Spinal cord (tissue), 10 donors: Measurements from ENCODE around the gene GPR39. TPM values are rescaled to one million over a fixed set of nuclear protein-coding genes. Genes with fewer than 3 reads are reported as not detected.

ENCODE experiments used
- DNase-seq, 6 donors: peaks; one replicate each; pipeline versions ENCODE4 v3.0.0 to v3.0.0-alpha.2; 2013 to 2015; ENCODE audit warnings: low spot score in 6 of 6, low read depth in 4 of 6
- H3K27ac ChIP-seq: one replicate; pipeline ENCODE4 v1.5.1; 2013; ENCODE audit warnings: low read depth, low read length, control low read depth
- H3K27me3 ChIP-seq: one replicate; pipeline ENCODE4 v1.6.1; 2013; ENCODE audit warnings: low read length; ENCODE audit not compliant: control insufficient read depth, insufficient read depth
- H3K36me3 ChIP-seq: one replicate; pipeline ENCODE4 v1.6.1; 2013; ENCODE audit warnings: low read length; ENCODE audit not compliant: control insufficient read depth, insufficient read depth
- H3K4me1 ChIP-seq: one replicate; pipeline ENCODE4 v1.6.1; 2013; ENCODE audit warnings: low read length; ENCODE audit not compliant: control insufficient read depth, insufficient read depth
- H3K4me3 ChIP-seq: one replicate; pipeline ENCODE4 v1.5.1; 2013; ENCODE audit warnings: low read depth, low read length, control low read depth
- H3K9me3 ChIP-seq: one replicate; pipeline ENCODE4 v1.6.1; 2013; ENCODE audit warnings: low read length; ENCODE audit not compliant: control insufficient read depth, insufficient read depth
- WGBS: methylation state at CpG from one replicate; pipeline ENCODE4 v1.1.5; 2013; ENCODE audit warnings: missing lambda C conversion rate; ENCODE audit not compliant: insufficient coverage; 5-methylcytosine and 5-hydroxymethylcytosine counted together
- polyA plus RNA-seq, 2 donors: library from polyadenylated mRNA; unstranded; fragments of 120-200 nt; gene quantifications; one replicate each; pipeline ENCODE4 v1.2.1, GENCODE V29; 2013; ENCODE audit not compliant: insufficient read length in 2 of 2
- total RNA-seq, 2 donors: library from RNA; depleted of rRNA in 1 of 2; stranded (reverse); fragments of 120-200 nt in 1 of 2; fragments of >200 nt in 1 of 2; gene quantifications; one replicate each; pipeline versions ENCODE4 v1.2.3 to v1.2.4, GENCODE V29; 2013 to 2014
- donor health status: healthy.

GPR39 gene
- total and polyA plus RNA-seq, 4 donors = 0.72 to 1.4 (median 1.1) TPM

DNA sequence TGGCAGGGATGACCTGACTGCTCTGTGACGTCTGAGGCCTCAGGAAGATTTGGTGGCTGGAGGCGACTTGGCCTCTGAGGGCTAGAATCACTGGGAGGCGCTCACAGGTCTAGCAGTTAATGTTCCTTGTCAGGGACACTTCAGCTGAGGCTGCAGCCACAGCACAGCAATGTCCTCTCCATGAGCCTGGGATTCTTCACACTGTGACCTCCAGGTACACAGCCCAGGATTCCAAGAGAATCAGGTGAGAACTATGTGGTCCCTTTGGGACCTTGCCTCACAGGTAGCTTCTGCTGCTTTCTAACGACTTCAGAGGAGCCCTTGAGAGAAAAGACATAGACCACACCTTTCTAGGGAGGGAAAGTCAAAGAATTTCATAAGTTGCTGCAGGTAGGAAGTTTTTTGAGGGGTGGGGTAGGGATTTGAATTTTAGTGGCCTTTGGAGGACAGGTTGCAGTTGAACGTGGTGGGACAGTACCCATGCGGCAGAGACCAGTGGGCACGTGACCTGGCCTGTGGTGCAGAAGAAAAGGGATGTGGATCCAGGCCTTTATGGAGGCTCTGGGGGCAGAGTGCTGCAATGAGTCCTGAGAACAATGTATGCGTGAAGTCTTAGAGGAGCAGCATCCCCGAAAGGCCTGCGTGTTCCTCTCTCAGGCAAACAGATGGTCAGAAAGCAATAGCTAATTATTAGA lies 167.2 kb downstream of the GPR39 start:
- no peak for DNase-seq
- 82% methylated on average over 7 of the region's 10 CpGs for WGBS
- Histone ChIP-seq H3K27me3 (no peaks in the 10 kb centered on the region), H3K9me3 (no peaks in the 10 kb centered on the region), H3K36me3 (no peaks in the 10 kb centered on the region), H3K27ac (no peak overlapping the region), H3K4me1 (peaks cover 34% of the 10 kb centered on the region), H3K4me3 (no peak overlapping the region)

GRCh38 chr2:132584976-132585817 lies 168.6 kb downstream of the GPR39 start:
- Histone ChIP-seq H3K4me3 (no peak overlapping the region), H3K27ac (no peak overlapping the region), H3K9me3 (no peaks in the 10 kb centered on the region), H3K27me3 (no peaks in the 10 kb centered on the region), H3K36me3 (no peaks in the 10 kb centered on the region), H3K4me1 (peaks cover 42% of the 10 kb centered on the region)
- 93% methylated on average over 31 of the region's 36 CpGs for WGBS
- no peak for DNase-seq

DNA sequence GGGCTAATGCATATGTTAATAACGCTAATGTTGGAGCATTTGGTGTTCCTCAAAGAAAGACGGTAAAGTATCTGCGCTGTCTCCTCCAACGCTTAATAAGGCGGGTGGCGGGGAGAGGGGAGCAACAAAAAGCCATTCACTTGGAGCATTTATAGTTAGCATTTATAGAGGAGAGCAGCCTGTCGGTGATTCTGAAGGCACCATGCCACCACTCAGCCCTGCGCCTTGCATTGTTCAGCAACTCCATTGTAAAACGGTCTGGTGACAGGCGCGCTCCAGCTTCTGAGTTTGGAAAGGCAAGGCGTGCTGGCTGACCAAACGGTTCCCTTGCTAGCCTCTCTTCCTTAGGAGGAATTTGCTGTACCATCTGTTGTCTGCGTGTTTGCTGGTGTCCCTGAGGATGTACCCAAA lies 169.5 kb downstream of the GPR39 start:
- WGBS = 21% methylated on average over 11 of the region's 14 CpGs
- no peaks in the 10 kb centered on the region for H3K27me3 ChIP-seq
- H3K9me3 ChIP-seq = no peaks in the 10 kb centered on the region
- no peak overlapping the region for H3K4me3 ChIP-seq
- H3K36me3 ChIP-seq = no peaks in the 10 kb centered on the region
- peaks cover 44% of the 10 kb centered on the region for H3K4me1 ChIP-seq
- peak in 2 of 6 donors; percentile 68 to 83 for DNase-seq
- no peak overlapping the region for H3K27ac ChIP-seq

GRCh38 chr2:132586835-132587234 lies 170.2 kb downstream of the GPR39 start:
- H3K4me3 ChIP-seq = no peak overlapping the region
- peaks cover 42% of the 10 kb centered on the region for H3K4me1 ChIP-seq
- DNase-seq = no peak
- no peaks in the 10 kb centered on the region for H3K27me3 ChIP-seq
- H3K9me3 ChIP-seq = no peaks in the 10 kb centered on the region
- no peak overlapping the region for H3K27ac ChIP-seq
- 100% methylated on average over 1 of the region's 3 CpGs for WGBS
- no peaks in the 10 kb centered on the region for H3K36me3 ChIP-seq

DNA sequence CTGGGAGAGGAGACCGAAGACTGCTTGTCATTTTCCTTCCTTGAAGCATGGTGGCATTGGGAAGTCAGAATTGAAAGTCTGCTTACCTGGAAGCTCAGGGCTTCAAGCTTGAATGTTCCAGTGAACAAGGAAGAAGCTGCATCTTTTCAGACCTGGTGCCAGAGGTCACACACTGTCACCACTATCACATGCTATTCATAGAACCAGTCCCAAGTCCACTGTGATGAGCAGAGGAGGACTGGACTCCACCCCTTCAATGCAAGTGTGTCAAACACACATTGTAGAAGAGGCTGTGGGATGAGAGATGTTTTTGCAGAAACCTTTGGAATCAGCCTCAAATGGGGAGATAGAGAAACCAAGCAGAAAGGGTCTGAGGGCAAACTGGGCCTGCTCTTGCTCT lies 172.0 kb downstream of the GPR39 start:
- DNase-seq = no peak
- Histone ChIP-seq H3K36me3 (no peaks in the 10 kb centered on the region), H3K4me1 (peaks cover 33% of the 10 kb centered on the region), H3K27me3 (no peaks in the 10 kb centered on the region), H3K27ac (no peak overlapping the region), H3K9me3 (no peaks in the 10 kb centered on the region), H3K4me3 (no peak overlapping the region)
- WGBS = 100% methylated on average over 1 of the region's 1 CpG

DNA sequence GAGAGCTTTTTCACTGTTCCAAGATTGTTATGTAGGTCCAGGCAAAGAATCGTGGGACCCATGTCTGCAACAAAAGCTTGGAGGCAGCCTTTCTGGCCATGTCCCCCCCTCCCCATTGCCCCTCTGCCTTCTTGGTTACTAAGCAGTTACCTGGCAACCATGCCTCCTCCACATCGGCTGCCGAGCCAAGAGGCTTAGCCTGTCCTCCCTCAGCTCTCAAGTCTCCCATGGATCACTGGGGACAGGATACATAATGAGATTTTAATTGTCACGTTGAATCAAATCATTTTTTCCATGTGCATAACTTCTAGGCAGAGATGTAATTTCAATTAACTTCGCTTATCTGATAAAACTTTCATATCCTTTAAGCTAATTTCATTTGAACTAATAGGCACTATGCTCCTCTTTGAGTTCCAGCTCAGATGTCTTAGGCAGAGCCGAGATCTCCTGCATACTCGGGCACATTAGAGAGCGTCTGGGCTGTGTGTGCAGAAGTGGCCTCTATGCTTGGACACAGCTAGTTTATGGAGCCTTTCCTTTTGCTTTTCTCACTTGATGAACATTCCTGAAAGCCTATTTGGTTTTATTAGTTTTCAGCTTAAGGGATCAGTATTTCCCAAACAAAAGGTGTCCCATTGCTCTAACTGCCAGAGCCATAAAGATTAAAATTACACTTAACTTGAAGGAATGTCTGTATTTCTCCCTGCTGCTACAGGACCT lies 172.7 kb downstream of the GPR39 start:
- Histone ChIP-seq H3K9me3 (no peaks in the 10 kb centered on the region), H3K4me1 (peaks cover 33% of the 10 kb centered on the region), H3K4me3 (no peak overlapping the region), H3K27me3 (no peaks in the 10 kb centered on the region), H3K27ac (peak overlapping the region; percentile 49), H3K36me3 (no peaks in the 10 kb centered on the region)
- WGBS = 9% methylated on average over 5 of the region's 8 CpGs
- peak in 4 of 6 donors; percentile 61 to 91 (median 78) for DNase-seq

DNA sequence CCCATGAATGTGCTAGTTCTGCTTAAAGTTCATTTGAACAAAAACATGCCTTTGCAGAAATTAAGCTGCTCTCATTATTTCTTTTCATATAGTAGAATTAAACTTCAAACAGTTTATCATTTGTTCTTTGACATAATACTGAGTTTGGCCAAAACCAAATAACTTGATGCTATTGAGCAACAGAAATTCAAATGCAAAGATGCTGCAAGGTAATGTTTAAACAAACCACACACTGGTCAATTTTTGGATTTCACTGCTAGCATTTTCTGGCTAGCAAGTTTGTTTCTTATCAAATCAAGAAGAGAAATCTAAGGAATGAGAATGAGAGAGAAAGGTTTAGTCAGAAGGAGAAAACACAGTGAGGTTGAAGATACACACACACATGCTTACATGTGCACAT lies 173.4 kb downstream of the GPR39 start:
- peak overlapping the region; percentile 49 for H3K27ac ChIP-seq
- peaks cover 30% of the 10 kb centered on the region for H3K4me1 ChIP-seq
- no peak overlapping the region for H3K4me3 ChIP-seq
- no peaks in the 10 kb centered on the region for H3K36me3 ChIP-seq
- no peak for DNase-seq
- H3K27me3 ChIP-seq = no peaks in the 10 kb centered on the region
- no peaks in the 10 kb centered on the region for H3K9me3 ChIP-seq

GRCh38 chr2:132593171-132593570 lies 176.6 kb downstream of the GPR39 start:
- Histone ChIP-seq H3K9me3 (no peaks in the 10 kb centered on the region), H3K36me3 (no peaks in the 10 kb centered on the region), H3K27me3 (no peaks in the 10 kb centered on the region), H3K4me3 (no peak overlapping the region), H3K4me1 (peaks cover 25% of the 10 kb centered on the region), H3K27ac (no peak overlapping the region)
- 100% methylated on average over 2 of the region's 2 CpGs for WGBS
- DNase-seq = no peak

- no peaks in the 10 kb centered on the region for H3K9me3 ChIP-seq
- DNase-seq = no peak
- 97% methylated on average over 3 of the region's 6 CpGs for WGBS
- peaks cover 11% of the 10 kb centered on the region for H3K4me1 ChIP-seq
- H3K4me3 ChIP-seq = no peak overlapping the region
- H3K27ac ChIP-seq = peak overlapping the region; percentile 49
- no peaks in the 10 kb centered on the region for H3K27me3 ChIP-seq
- no peaks in the 10 kb centered on the region for H3K36me3 ChIP-seq
Measured at GRCh38 chr2:132595186-132595585, 178.6 kb downstream of the GPR39 start.
